B cell (primary cell): Measurements from ENCODE around the gene PCSK2. TPM values are rescaled to one million over a fixed set of nuclear protein-coding genes. Genes with fewer than 3 reads are reported as not detected.

ENCODE experiments used
- ATAC-seq: fragments of 200-7000 bp; cut with Tn5 transposase; one replicate; pipeline ENCODE4 v1.10.0; 2021; ENCODE audit warnings: low read depth, mild to moderate bottlenecking, moderate number of reproducible peaks, moderate library complexity
- CTCF ChIA-PET: fragments of 350-600 bp; sonication (Branson Sonifier 250); formaldehyde crosslinking; loops from one replicate; lab custom pipeline; 2021; ENCODE audit warnings: antibody characterized with exemption, inconsistent platforms; lab: Charles Lee
- POLR2A ChIA-PET: fragments of 350-600 bp; sonication (Branson Sonifier 250); formaldehyde crosslinking; loops from one replicate; lab custom pipeline; 2021; ENCODE audit warnings: antibody characterized with exemption; lab: Charles Lee
- DNase-seq: peaks from one replicate; pipeline ENCODE4 v3.0.0; 2013
- H2AFZ ChIP-seq: 2 replicates; pipeline ENCODE4 v1.6.1; 2012; ENCODE audit warnings: mild to moderate bottlenecking, low read depth, low read length; ENCODE audit not compliant: insufficient read depth, poor library complexity, severe bottlenecking
- H3K27ac ChIP-seq, 2 donors: 1 replicate in 1 of 2; 2 replicates in 1 of 2; pipeline ENCODE4 v1.5.1; 2012 to 2013; ENCODE audit warnings: low read length in 2 of 2, mild to moderate bottlenecking in 2 of 2, moderate library complexity in 1 of 2
- H3K27me3 ChIP-seq, 4 experiments: fragments of 200-600 bp in 1 of 4; sonication (generic) in 1 of 4; replicated peaks in 1 of 4; 1 replicate in 2 of 4; 2 replicates in 2 of 4; pipeline versions ENCODE4 v1.6.1 to v1.7.0; 2013 to 2016; ENCODE audit warnings: low read length in 3 of 4, mild to moderate bottlenecking in 2 of 4, mixed read lengths in 1 of 4, moderate library complexity in 1 of 4; ENCODE audit not compliant: insufficient read depth in 4 of 4, control insufficient read depth in 3 of 4; ENCODE audit errors: control extremely low read depth in 1 of 4
- H3K36me3 ChIP-seq, 2 experiments: replicated peaks in 1 of 2; 1 replicate in 1 of 2; 2 replicates in 1 of 2; pipeline versions ENCODE4 v1.6.1 to v1.7.1; 2013; ENCODE audit warnings: low read length in 1 of 2; ENCODE audit not compliant: insufficient read depth in 2 of 2, control insufficient read depth in 1 of 2; ENCODE audit errors: control extremely low read depth in 1 of 2, extremely low read depth in 1 of 2
- H3K4me1 ChIP-seq, 2 donors: fragments of 200-600 bp in 1 of 2; sonication (generic) in 1 of 2; 1 replicate in 1 of 2; 2 replicates in 1 of 2; pipeline versions ENCODE4 v1.5.1 to v1.6.1; 2013 to 2017; ENCODE audit warnings: low read length in 2 of 2; ENCODE audit not compliant: control insufficient read depth in 2 of 2, insufficient read depth in 2 of 2
- H3K4me2 ChIP-seq: replicated peaks from 2 replicates; pipeline ENCODE3; 2012; ENCODE audit warnings: mild to moderate bottlenecking, low read depth, low read length; ENCODE audit not compliant: poor library complexity, severe bottlenecking
- H3K4me3 ChIP-seq, 5 experiments: fragments of 200-600 bp in 1 of 5; sonication (generic) in 1 of 5; 1 replicate in 3 of 5; 2 replicates in 2 of 5; pipeline versions ENCODE4 v1.5.1 to v1.7.0; 2011 to 2016; ENCODE audit warnings: low read length in 4 of 5, mild to moderate bottlenecking in 4 of 5, low read depth in 2 of 5, control low read depth in 1 of 5, moderate library complexity in 1 of 5; ENCODE audit not compliant: insufficient read depth in 1 of 5; ENCODE audit errors: control extremely low read depth in 1 of 5, extremely low read depth in 1 of 5
- H3K79me2 ChIP-seq: fragments of 200-600 bp; sonication (generic); one replicate; pipeline ENCODE4 v1.6.0; 2016; ENCODE audit warnings: low read length; ENCODE audit not compliant: control insufficient read depth, insufficient read depth
- H3K9ac ChIP-seq: fragments of 200-600 bp; sonication (generic); 2 replicates; pipeline ENCODE4 v1.6.1; 2017; ENCODE audit warnings: mild to moderate bottlenecking, low read length, moderate library complexity
- H3K9me3 ChIP-seq, 3 donors: one replicate each; pipeline versions ENCODE4 v1.6.1 to v1.7.1; 2013; ENCODE audit warnings: low read length in 2 of 3; ENCODE audit not compliant: control insufficient read depth in 2 of 3, insufficient read depth in 1 of 3; ENCODE audit errors: control extremely low read depth in 1 of 3
- H4K20me1 ChIP-seq: 2 replicates; pipeline ENCODE4 v1.6.0; 2012; ENCODE audit warnings: mild to moderate bottlenecking, low read length; ENCODE audit not compliant: insufficient read depth, control insufficient read depth, poor library complexity, severe bottlenecking
- H3K27ac Mint-ChIP-seq: one replicate; pipeline ENCODE4 v1.8.0; 2021; ENCODE audit warnings: mixed read lengths
- H3K27me3 Mint-ChIP-seq: one replicate; pipeline ENCODE4 v1.8.0; 2021; ENCODE audit warnings: mixed read lengths
- H3K4me1 Mint-ChIP-seq: one replicate; pipeline ENCODE4 v1.8.0; 2021; ENCODE audit warnings: mixed read lengths
- H3K4me3 Mint-ChIP-seq: one replicate; pipeline ENCODE4 v1.8.0; 2021; ENCODE audit warnings: mixed read lengths
- H3K9me3 Mint-ChIP-seq: one replicate; pipeline ENCODE4 v1.8.0; 2022; ENCODE audit warnings: mixed read lengths; ENCODE audit not compliant: insufficient read depth
- EZH2 ChIP-seq: IDR thresholded peaks from 2 replicates; pipeline ENCODE4 v1.6.1; 2012; ENCODE audit warnings: borderline replicate concordance, low read depth, mild to moderate bottlenecking, moderate library complexity, low read length; ENCODE audit not compliant: insufficient read depth, poor library complexity, severe bottlenecking
- WGBS: methylation state at CpG from one replicate; pipeline ENCODE4 v1.1.5; 2013; ENCODE audit warnings: missing lambda C conversion rate; ENCODE audit not compliant: insufficient coverage; 5-methylcytosine and 5-hydroxymethylcytosine counted together
- intact Hi-C: fragments of 100-400 bp; cut with micrococcal nuclease; formaldehyde crosslinking; loops from one replicate; pipeline ENCODE4 v1.10.0; 2022
- polyA plus RNA-seq: library from polyadenylated mRNA; depleted of rRNA; stranded (reverse); fragments of >200 nt; gene quantifications from 2 replicates; pipeline ENCODE4 v1.2.3, GENCODE V29; 2012
- total RNA-seq, 2 donors: library from RNA; stranded (reverse); fragments of 120-200 nt in 1 of 2; gene quantifications; 1 replicate in 1 of 2; 2 replicates in 1 of 2; pipeline versions ENCODE4 v1.2.3 to v1.2.4, GENCODE V29; 2013 to 2022
- TF ChIP-seq, protein P1 (sequence below): fragments of 200-600 bp; IDR thresholded peaks from one replicate; pipeline ENCODE4 v1.8.0; 2022; ENCODE audit warnings: antibody characterized with exemption, mild to moderate bottlenecking

Gene PCSK2
- total and polyA plus RNA-seq, 2 donors (not counting 1 experiment from before 2014, with no cell fraction given): not detected

DNA sequence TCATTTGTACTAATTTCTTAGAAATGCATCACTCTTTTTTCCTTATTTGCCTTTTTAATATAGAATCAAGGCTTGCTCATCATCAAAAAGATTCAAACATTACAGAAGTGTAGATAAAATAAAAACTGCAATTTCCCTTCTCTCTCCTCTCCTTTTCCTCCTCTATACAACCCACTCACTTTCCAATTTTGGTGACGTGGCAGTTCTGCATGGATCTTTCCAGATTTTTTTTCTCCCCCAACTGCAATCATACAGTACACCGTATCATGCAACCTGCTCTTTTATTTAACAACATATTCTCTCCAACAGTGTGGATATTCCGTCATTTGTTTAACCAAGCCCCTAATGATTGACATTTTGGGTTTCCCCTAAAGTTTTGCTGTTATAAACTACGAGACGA lies 163.8 kb downstream of the PCSK2 start:
- no peaks in the 10 kb centered on the region for H3K36me3 ChIP-seq
- intact Hi-C loops: no loop called here
- H3K4me1 ChIP-seq: no peaks in the 10 kb centered on the region
- TF ChIP-seq, protein P1, sequence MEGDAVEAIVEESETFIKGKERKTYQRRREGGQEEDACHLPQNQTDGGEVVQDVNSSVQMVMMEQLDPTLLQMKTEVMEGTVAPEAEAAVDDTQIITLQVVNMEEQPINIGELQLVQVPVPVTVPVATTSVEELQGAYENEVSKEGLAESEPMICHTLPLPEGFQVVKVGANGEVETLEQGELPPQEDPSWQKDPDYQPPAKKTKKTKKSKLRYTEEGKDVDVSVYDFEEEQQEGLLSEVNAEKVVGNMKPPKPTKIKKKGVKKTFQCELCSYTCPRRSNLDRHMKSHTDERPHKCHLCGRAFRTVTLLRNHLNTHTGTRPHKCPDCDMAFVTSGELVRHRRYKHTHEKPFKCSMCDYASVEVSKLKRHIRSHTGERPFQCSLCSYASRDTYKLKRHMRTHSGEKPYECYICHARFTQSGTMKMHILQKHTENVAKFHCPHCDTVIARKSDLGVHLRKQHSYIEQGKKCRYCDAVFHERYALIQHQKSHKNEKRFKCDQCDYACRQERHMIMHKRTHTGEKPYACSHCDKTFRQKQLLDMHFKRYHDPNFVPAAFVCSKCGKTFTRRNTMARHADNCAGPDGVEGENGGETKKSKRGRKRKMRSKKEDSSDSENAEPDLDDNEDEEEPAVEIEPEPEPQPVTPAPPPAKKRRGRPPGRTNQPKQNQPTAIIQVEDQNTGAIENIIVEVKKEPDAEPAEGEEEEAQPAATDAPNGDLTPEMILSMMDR: no peak
- no peak for TF ChIP-seq EZH2
- H3K27me3 ChIP-seq: no peaks in the 10 kb centered on the region
- ChIA-PET POLR2A (no interaction called here), CTCF (no interaction called here)
- no peaks in the 10 kb centered on the region for H3K79me2 ChIP-seq
- no peaks in the 10 kb centered on the region for H3K9me3 ChIP-seq
- no peak overlapping the region for H3K4me2 ChIP-seq
- no peak for ATAC-seq
- Mint-ChIP-seq H3K4me1 (no peaks in the 10 kb centered on the region), H3K9me3 (no peaks in the 10 kb centered on the region), H3K4me3 (no peak overlapping the region), H3K27me3 (peaks cover 10% of the 10 kb centered on the region), H3K27ac (no peak overlapping the region)
- H4K20me1 ChIP-seq: no peaks in the 10 kb centered on the region
- no peak overlapping the region for H3K4me3 ChIP-seq
- 86% methylated on average over 2 of the region's 5 CpGs for WGBS
- no peak overlapping the region for H2AFZ ChIP-seq
- H3K9ac ChIP-seq: no peak overlapping the region
- no peak overlapping the region for H3K27ac ChIP-seq
- DNase-seq: no peak

DNA sequence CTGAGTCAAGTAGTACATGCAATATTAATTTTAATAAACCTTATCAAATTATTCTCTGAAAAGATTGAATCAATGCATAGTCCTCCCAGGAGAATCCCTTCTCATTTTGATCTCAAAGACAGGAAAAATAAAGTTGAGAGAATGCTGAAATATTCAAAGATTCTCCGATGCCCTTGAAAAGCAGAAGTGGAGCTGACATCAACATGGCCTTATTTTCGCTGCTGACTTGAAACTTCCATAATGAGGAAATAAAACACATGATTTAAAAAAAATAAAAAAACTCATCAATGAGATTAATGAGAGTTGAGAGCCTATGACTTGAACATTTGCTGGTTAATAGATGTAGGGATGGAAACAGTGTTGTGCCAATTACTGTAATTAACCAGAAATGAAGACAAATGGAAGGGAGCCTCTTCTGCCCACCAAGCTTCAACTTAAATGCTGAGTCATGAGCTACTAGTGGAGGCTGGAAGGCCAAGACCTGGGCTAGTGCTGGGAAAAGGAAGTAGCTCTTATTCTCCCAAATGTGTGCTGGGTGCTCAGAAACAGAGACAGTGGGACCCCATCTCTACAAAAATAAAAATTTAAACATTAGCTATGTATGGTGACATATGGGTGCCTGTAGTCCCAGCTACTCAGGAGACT lies 164.4 kb downstream of the PCSK2 start:
- Histone ChIP-seq H3K9me3 (no peaks in the 10 kb centered on the region), H3K9ac (no peak overlapping the region), H3K4me1 (no peaks in the 10 kb centered on the region), H3K27ac (no peak overlapping the region), H3K27me3 (no peaks in the 10 kb centered on the region), H3K4me3 (no peak overlapping the region), H3K36me3 (no peaks in the 10 kb centered on the region), H2AFZ (no peak overlapping the region), H3K79me2 (no peaks in the 10 kb centered on the region), H3K4me2 (no peak overlapping the region), H4K20me1 (no peaks in the 10 kb centered on the region)
- intact Hi-C loops: no loop called here
- Mint-ChIP-seq H3K9me3 (no peaks in the 10 kb centered on the region), H3K27me3 (peaks cover 8% of the 10 kb centered on the region), H3K4me3 (no peak overlapping the region), H3K27ac (no peak overlapping the region), H3K4me1 (no peaks in the 10 kb centered on the region)
- ChIA-PET POLR2A (no interaction called here), CTCF (no interaction called here)
- TF ChIP-seq, protein P1: no peak
- TF ChIP-seq EZH2: no peak
- DNase-seq (no peak), ATAC-seq (no peak)
- WGBS: no CpG with 5 or more reads among the region's 2 CpGs
